ENCODE results near the gene C1QTNF8.
A peak's percentile ranks its signal among the peaks of the same experiment; 100 is the strongest.

Gene C1QTNF8

GRCh38 chr16:1058216-1058615 lies 37.8 kb downstream of the C1QTNF8 start:
- Histone ChIP-seq H3K27me3 (ENCODE audit: insufficient read depth, low read length) (no peaks in the 10 kb centered on the region; the same call in 1 of the 2 replicates), H3K79me2 (ENCODE audit: insufficient read depth, low read length) (no peaks in the 10 kb centered on the region), H2AFZ (ENCODE audit: low read length) (no peak overlapping the region), H3K4me2 (ENCODE audit: low read length) (no peak overlapping the region), H3K4me1 (ENCODE audit: insufficient read depth, low read length, severe bottlenecking) (no peaks in the 10 kb centered on the region), H3K4me3 (ENCODE audit: low read depth, low read length, poor library complexity, severe bottlenecking) (no peak overlapping the region), H3K27ac (ENCODE audit: low read depth, low read length, poor library complexity, severe bottlenecking) (no peak overlapping the region), H3K9me2 (ENCODE audit: low read depth, low read length) (no peaks in the 10 kb centered on the region), H3K9ac (ENCODE audit: low read length) (no peak overlapping the region), H3K9me3 (ENCODE audit: low read length) (no peaks in the 10 kb centered on the region), H4K20me1 (ENCODE audit: insufficient read depth, low read length) (no peaks in the 10 kb centered on the region), H3F3A (ENCODE audit: insufficient read depth, low read length) (no peaks in the 10 kb centered on the region), H3K36me3 (ENCODE audit: insufficient read depth, low read length) (no peaks in the 10 kb centered on the region)
- TF ChIP-seq EZH2 (IDR thresholded peaks at IDR 0.05; ENCODE audit: borderline replicate concordance, low read length) = no peak
- TF ChIP-seq CTCF (IDR thresholded peaks at IDR 0.05; ENCODE audit: low read length) = no peak

- no peaks in the 10 kb centered on the region for H3F3A ChIP-seq (ENCODE audit: insufficient read depth, low read length)
- TF ChIP-seq EZH2 (IDR thresholded peaks at IDR 0.05; ENCODE audit: borderline replicate concordance, low read length) (no peak), CTCF (IDR thresholded peaks at IDR 0.05; ENCODE audit: low read length) (peak; percentile 82)
- no peaks in the 10 kb centered on the region for H3K36me3 ChIP-seq (ENCODE audit: insufficient read depth, low read length)
- H3K4me1 ChIP-seq (ENCODE audit: insufficient read depth, low read length, severe bottlenecking) = no peaks in the 10 kb centered on the region
- H3K9ac ChIP-seq (ENCODE audit: low read length) = no peak overlapping the region
- H3K4me3 ChIP-seq (ENCODE audit: low read depth, low read length, poor library complexity, severe bottlenecking) = no peak overlapping the region
- H3K9me2 ChIP-seq (ENCODE audit: low read depth, low read length) = no peaks in the 10 kb centered on the region
- no peak overlapping the region for H2AFZ ChIP-seq (ENCODE audit: low read length)
- no peaks in the 10 kb centered on the region for H4K20me1 ChIP-seq (ENCODE audit: insufficient read depth, low read length)
- H3K27ac ChIP-seq (ENCODE audit: low read depth, low read length, poor library complexity, severe bottlenecking) = no peak overlapping the region
- H3K9me3 ChIP-seq (ENCODE audit: low read length) = no peaks in the 10 kb centered on the region
- no peak overlapping the region for H3K4me2 ChIP-seq (ENCODE audit: low read length)
- no peaks in the 10 kb centered on the region; the same call in 1 of the 2 replicates for H3K27me3 ChIP-seq (ENCODE audit: insufficient read depth, low read length)
- H3K79me2 ChIP-seq (ENCODE audit: insufficient read depth, low read length) = no peaks in the 10 kb centered on the region
These were observed 38.7 kb downstream of the C1QTNF8 start for GRCh38 chr16:1057252-1057932.

DNA sequence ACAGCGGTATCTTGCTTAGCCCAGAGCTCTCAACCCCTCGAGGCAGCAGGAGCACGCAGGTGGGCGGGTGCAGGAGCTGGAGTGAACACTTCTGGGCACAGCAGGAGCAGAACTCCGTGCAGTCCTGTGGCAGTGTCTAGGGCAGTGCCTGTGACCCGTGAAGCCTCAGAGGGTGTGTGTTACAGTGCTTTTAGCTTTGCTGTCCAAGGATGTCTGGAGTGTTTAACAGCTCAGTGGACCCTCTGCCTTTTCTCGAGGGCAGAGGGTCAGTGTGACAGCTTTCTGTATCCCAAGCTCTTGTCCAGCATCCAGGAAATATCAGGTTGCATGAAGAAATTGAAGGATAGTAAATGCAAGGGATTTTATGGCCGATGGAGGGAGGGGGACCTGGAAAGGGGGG lies 39.8 kb downstream of the C1QTNF8 start:
- no peaks in the 10 kb centered on the region for H3K9me3 ChIP-seq (ENCODE audit: low read length)
- no peaks in the 10 kb centered on the region for H3K79me2 ChIP-seq (ENCODE audit: insufficient read depth, low read length)
- H3K4me1 ChIP-seq (ENCODE audit: insufficient read depth, low read length, severe bottlenecking) = no peaks in the 10 kb centered on the region
- no peak overlapping the region for H3K4me3 ChIP-seq (ENCODE audit: low read depth, low read length, poor library complexity, severe bottlenecking)
- H2AFZ ChIP-seq (ENCODE audit: low read length) = no peak overlapping the region
- H3K27me3 ChIP-seq (ENCODE audit: insufficient read depth, low read length) = no peaks in the 10 kb centered on the region; the same call in 1 of the 2 replicates
- no peaks in the 10 kb centered on the region for H3K36me3 ChIP-seq (ENCODE audit: insufficient read depth, low read length)
- no peaks in the 10 kb centered on the region for H3K9me2 ChIP-seq (ENCODE audit: low read depth, low read length)
- H3K9ac ChIP-seq (ENCODE audit: low read length) = no peak overlapping the region
- H3K27ac ChIP-seq (ENCODE audit: low read depth, low read length, poor library complexity, severe bottlenecking) = no peak overlapping the region
- no peaks in the 10 kb centered on the region for H4K20me1 ChIP-seq (ENCODE audit: insufficient read depth, low read length)
- TF ChIP-seq CTCF (IDR thresholded peaks at IDR 0.05; ENCODE audit: low read length) = no peak
- no peak for TF ChIP-seq EZH2 (IDR thresholded peaks at IDR 0.05; ENCODE audit: borderline replicate concordance, low read length)
- no peaks in the 10 kb centered on the region for H3F3A ChIP-seq (ENCODE audit: insufficient read depth, low read length)
- no peak overlapping the region for H3K4me2 ChIP-seq (ENCODE audit: low read length)

All from OCI-LY1 (cell line).